HG03432 (cell line): ENCODE measurements around the gene BAG2.

ENCODE experiments used
- ATAC-seq: cut with Tn5 transposase; IDR thresholded peaks from one replicate; pipeline ENCODE4 v1.9.1; 2021; ENCODE audit warnings: mild to moderate bottlenecking, moderate library complexity; ENCODE audit not compliant: unreplicated experiment

BAG2 gene

GRCh38 chr6:57172136-57173055 is at the start of gene BAG2:
Gene BAG2 (plus strand): TSS chr6:57172326. CDS start chr6:57172698, 372 bp downstream.
- peak; percentile 92 for ATAC-seq

DNA sequence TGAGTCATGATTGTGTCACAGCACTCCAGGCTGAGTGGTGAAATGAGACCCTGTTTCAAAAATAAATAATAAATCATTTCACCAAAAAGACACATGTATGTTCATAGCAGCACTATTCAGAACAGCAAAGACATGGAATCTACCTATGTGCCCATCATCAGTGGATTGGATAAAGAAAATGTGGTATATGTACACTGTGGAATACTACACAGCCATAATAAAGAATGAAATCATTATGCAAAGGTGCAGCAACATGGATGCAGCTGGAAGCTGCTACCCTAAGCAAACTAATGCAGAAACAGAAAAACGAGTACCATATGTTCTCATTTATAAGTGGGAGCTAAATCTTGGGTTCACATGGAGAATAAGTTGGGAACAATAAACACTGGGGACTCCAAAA is 49.0 kb upstream of the BAG2 start:
- ATAC-seq: no peak

DNA sequence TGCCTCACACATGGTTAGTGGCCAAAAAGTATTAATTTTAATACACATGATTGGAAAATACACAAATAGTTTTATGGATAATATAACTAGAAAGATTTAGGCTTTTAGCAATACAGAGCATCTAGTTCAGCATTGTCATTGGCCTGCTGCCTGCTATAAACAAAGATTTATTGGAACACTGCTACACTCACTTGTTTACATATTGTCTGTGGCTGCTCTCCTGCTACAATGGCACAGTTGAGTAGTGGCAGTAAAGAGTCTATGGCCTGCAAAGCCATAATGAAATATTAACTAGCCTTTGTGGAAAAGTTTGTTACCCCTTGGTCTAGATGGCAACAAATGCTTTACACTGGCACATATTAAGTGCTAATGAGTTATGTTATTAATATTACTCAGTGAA is 44.4 kb upstream of the BAG2 start:
- ATAC-seq: no peak

GRCh38 chr6:57130661-57131177 is 41.4 kb upstream of the BAG2 start:
- ATAC-seq: no peak

DNA sequence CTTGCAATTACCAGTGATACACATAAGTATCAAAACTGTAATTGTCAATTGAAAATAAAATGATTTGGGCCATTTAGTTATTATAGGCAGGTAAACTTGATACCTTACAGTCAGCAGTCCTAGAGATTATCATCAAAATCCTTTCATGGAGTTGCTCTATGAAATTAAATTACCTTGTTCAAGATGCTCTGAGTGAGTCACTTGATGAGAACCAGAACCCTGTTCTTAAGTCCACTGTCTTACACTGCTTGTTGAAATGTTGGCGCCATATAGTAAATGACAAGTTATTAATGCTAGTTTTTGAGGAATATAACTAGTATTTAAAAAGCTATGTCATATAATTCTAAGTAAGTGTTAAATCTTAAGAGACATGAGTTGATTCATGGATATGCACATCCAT is 37.2 kb upstream of the BAG2 start:
- ATAC-seq: no peak

- no peak for ATAC-seq
Measured at GRCh38 chr6:57135885-57136284, 36.2 kb upstream of the BAG2 start.

DNA sequence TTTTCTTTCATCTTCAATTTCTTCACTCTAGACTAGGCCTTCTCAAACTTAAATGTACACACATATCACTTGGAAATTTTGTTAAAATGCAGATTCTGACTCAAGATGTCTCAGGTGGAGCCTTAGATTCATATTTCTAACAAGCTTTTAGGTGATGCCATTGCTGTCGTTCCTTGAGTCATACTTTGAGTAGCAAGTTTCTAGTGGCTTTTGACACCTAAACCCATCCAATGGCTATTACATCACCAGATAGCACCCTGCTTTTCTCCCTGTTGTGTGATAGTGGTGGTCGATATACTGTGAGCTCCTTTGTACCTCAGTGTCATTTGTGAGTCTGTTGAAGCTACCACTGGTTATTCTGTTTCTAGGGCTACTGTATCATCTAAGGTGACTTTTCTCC is 34.8 kb upstream of the BAG2 start:
- no peak for ATAC-seq

GRCh38 chr6:57138026-57138425 is 34.1 kb upstream of the BAG2 start:
- ATAC-seq: no peak

DNA sequence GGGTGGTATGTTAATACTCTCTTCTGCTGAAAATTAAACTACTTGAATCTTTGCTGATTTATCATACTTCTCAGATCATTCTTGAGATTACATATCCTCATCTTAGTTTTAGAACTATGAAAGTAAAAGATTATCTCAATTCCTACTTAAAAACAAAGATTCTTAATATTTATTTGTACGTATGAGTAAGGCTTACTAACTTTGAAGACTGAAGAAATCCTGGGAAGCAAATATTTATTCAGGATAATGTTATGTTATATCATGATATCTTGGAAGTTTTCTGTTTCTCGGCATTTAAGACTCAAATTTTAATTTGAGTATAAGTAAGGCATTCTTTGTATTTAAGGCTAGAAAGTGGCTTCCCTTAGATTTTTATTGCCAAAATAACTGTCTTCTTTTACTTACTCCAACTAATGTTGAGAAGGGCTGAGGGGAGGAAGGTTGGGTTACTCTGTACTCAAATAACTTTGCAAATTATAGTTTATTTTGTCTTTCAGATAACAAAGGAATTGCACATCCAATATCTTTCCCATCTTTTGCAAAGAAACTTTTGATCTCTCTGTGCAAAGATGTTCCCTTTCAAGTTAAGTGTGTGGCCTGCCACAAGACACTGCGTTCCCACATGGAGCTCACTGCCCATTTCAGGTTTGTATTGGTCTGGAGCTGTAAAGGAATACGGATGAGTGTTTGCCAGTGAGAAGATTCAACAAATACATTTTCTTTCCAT is 30.5 kb upstream of the BAG2 start:
- ATAC-seq: no peak

DNA sequence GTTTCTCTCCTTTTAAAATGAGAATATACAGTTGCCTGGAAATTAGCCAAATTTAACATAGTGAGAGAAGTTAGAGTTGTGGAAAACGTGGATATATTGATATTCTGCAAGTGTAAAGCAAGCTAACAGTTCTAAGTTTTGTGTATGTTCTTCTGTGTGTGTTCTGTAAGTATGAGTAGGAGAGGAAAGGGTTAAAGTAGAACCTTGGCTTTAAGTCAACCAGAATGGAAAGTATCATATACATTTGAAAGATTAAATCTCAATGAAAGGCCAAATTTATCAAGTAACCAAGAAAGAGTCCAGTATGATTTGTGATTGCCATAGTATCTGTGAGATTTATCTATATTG is 30.0 kb upstream of the BAG2 start:
- ATAC-seq: no peak

DNA sequence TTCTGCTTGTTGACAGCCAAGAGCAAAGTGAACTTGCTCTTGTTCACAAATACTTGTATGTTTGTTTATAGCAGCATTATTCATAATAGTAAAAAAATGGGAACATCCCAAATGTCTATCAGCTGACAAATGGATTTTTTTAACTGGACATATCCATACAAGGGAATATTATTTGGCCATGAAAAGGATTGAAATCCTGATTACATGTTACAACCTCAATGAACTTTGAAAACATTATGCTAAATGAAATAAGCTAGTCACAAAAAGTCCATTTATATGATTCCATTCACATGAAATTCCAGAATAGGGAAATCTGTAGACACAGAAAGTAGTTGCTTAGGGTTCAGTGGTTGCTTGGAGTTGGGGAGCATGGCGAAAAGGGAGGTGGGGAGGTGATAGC is 28.4 kb upstream of the BAG2 start:
- ATAC-seq: no peak

GRCh38 chr6:57147401-57147800 is 24.7 kb upstream of the BAG2 start:
- ATAC-seq: no peak

DNA sequence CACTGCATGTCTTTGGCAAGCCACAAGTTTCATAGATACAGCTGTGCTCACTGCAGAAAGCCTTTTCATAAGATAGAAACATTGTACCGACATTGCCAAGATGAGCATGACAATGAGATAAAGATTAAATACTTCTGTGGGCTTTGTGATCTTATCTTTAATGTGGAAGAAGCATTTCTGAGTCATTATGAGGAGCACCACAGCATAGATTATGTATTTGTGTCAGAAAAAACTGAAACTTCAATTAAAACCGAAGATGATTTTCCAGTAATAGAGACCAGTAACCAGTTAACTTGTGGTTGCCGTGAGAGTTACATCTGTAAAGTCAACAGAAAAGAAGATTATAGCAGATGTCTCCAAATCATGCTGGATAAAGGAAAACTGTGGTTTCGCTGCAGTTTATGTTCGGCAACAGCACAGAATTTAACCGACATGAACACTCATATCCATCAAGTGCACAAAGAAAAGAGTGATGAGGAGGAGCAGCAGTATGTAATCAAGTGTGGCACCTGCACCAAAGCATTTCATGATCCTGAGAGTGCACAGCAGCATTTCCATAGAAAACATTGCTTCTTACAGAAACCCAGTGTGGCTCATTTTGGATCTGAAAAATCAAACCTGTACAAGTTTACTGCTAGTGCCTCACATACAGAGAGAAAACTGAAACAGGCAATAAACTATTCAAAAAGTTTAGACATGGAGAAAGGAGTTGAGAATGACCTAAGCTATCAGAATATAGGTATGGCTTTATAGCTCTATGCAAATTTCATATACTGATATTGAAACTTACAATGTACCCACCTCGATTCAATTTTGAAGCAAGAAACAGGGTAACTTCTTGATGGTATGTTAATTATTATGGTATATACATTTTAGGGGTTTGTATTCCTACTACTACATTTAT is 23.9 kb upstream of the BAG2 start:
- ATAC-seq: no peak

DNA sequence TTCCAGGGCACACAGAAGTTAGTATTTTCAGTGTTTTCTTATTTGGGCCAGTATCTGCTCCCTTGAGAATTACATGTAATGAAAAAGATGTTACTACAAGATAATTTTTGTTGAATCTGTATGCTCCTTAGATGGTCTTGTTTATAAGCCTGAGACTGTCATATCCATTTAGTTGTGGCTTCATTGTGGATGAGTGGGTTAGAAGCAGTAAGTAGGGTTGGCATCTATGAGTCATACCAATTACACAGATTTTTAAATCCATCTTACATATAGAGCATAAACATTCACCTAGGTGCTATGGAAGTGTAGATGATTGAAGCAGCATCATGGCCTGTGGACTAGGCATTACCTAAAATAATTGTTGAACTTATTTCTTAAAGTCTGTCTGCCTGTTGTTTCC is 13.5 kb upstream of the BAG2 start:
- no peak for ATAC-seq

- ATAC-seq: no peak
Measured at GRCh38 chr6:57159127-57159526, 13.0 kb upstream of the BAG2 start.

GRCh38 chr6:57162028-57162427 is 10.1 kb upstream of the BAG2 start:
- no peak for ATAC-seq

DNA sequence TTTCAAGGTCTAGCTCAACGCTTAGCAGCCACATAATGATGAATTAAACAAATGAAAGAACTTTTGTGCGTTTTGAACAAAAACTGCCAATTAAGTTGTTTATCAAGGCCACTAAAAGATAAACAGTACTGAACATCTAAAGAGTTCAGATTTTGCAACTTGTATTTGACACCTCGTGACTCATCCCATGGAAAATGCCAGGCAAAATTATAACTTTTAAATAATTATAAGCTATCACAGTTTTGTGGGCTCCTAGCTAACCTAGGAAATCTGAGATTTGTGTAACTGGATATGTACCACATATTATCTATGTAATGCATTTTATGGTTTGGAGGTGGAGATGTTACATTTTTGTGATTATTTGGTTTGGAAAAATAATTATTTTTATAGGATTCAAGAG is 9.6 kb upstream of the BAG2 start:
- ATAC-seq: no peak

DNA sequence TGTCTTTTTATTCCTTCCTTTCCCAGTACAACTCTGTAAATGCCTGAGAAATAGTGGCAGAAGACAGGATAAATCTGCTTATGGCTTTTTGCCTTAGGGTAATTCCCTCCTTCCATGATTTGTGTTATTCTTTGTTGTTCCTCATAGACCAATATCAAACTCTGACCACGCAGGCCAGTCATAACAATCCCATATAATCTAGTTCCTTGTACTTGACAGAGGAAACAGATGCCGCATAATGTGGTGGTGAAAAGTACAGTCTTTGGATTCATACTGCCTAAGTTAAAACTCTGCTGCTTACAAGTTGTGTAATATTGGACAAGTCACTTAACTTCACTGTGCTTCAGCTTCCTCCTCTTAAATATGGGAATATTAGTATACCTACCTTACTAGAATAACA is 8.2 kb upstream of the BAG2 start:
- no peak for ATAC-seq

GRCh38 chr6:57165080-57165479 is 7.0 kb upstream of the BAG2 start:
- no peak for ATAC-seq

DNA sequence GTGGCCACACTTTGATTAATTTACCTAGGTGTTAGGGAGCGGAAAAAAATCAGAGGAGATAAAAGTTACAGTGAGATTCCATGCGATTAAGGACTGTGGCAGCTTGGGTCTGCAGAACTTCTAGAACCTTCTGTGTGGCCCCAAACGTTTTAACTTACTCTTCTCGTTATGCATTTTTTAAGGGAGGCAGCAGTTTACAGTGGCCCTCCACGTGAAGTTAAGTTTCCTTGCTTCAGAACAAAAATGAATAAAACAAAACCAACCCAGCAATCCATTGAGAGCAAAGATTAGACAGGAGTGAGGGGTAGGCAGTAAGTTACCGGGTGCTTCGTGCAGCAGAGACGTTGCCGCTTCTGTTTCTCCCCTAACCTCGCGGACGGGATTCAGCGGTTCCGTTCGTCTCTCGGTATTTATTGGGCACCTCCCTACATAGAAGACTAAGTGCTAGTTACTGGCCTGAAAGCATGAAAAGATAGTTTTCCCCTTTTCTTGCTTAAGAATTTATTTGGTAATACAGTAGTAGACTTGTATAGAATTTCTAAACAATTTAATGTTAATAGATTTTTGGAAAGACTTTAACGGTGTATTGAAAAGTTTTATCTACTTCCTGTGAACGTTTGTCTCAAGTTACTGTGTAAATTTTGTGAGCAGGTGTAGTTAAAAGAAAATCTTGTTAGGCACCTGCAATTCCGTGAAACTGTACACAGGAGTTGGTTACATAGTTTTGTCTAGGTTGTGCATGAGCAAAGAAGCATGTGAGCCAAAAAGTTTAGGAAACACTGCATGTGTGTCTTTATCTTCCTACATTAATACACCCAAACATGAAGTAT is 1.1 kb downstream of the BAG2 start:
- no peak for ATAC-seq
